CD14-positive monocyte (primary cell): ENCODE measurements around the gene RERE. TPM values are rescaled to one million over a fixed set of nuclear protein-coding genes. Genes with fewer than 3 reads are reported as not detected.

Experiments
- DNase-seq, 3 donors: peaks; one replicate each; pipeline ENCODE4 v3.0.0-alpha.2; 2011 to 2022
- H2AFZ ChIP-seq: 2 replicates; pipeline ENCODE4 v1.6.0; 2012; ENCODE audit warnings: mild to moderate bottlenecking, low read depth, low read length, inconsistent platforms; ENCODE audit not compliant: insufficient read depth, poor library complexity, severe bottlenecking
- H3K27ac ChIP-seq, 2 donors: 1 replicate in 1 of 2; 2 replicates in 1 of 2; pipeline ENCODE4 v1.5.1; 2012 to 2013; ENCODE audit warnings: low read length in 2 of 2, control low read depth in 1 of 2, inconsistent platforms in 1 of 2, low read depth in 1 of 2, mild to moderate bottlenecking in 1 of 2
- H3K27me3 ChIP-seq, 2 donors: one replicate each; pipeline versions ENCODE4 v1.6.0 to v1.6.1; 2011 to 2013; ENCODE audit warnings: low read length in 2 of 2; ENCODE audit not compliant: control insufficient read depth in 2 of 2, insufficient read depth in 2 of 2
- H3K36me3 ChIP-seq, 2 donors: replicated peaks in 1 of 2; 1 replicate in 1 of 2; 2 replicates in 1 of 2; pipeline versions ENCODE4 v1.5.1 to v1.6.1; 2012 to 2013; ENCODE audit warnings: low read length in 2 of 2, control low read depth in 1 of 2, inconsistent platforms in 1 of 2, mild to moderate bottlenecking in 1 of 2; ENCODE audit not compliant: insufficient read depth in 2 of 2, control insufficient read depth in 1 of 2
- H3K4me1 ChIP-seq, 2 donors: 1 replicate in 1 of 2; 2 replicates in 1 of 2; pipeline versions ENCODE4 v1.5.1 to v1.6.1; 2012 to 2013; ENCODE audit warnings: low read length in 2 of 2, control low read depth in 1 of 2, inconsistent platforms in 1 of 2, mild to moderate bottlenecking in 1 of 2, moderate library complexity in 1 of 2; ENCODE audit not compliant: insufficient read depth in 2 of 2, control insufficient read depth in 1 of 2
- H3K4me2 ChIP-seq: replicated peaks from 2 replicates; pipeline ENCODE3; 2012; ENCODE audit warnings: low read length, moderate library complexity, mild to moderate bottlenecking; ENCODE audit not compliant: poor library complexity, severe bottlenecking; ENCODE audit errors: extremely low read depth
- H3K4me3 ChIP-seq, 3 experiments: fragments of 200-600 bp in 1 of 3; sonication (generic) in 1 of 3; replicated peaks in 1 of 3; 1 replicate in 2 of 3; 2 replicates in 1 of 3; pipeline ENCODE4 v1.5.1; 2011 to 2013; ENCODE audit warnings: low read length in 3 of 3, mild to moderate bottlenecking in 3 of 3, control low read depth in 2 of 3, low read depth in 2 of 3, inconsistent platforms in 1 of 3, moderate library complexity in 1 of 3
- H3K79me2 ChIP-seq: 2 replicates; pipeline ENCODE4 v1.6.0; 2012; ENCODE audit warnings: mild to moderate bottlenecking, control low read depth, inconsistent platforms, low read length, moderate library complexity; ENCODE audit not compliant: insufficient read depth
- H3K9ac ChIP-seq: 2 replicates; pipeline ENCODE4 v1.6.0; 2017; ENCODE audit warnings: low read length, mild to moderate bottlenecking; ENCODE audit not compliant: insufficient read depth, poor library complexity, severe bottlenecking
- H3K9me3 ChIP-seq, 2 donors: replicated peaks in 1 of 2; 1 replicate in 1 of 2; 2 replicates in 1 of 2; pipeline versions ENCODE4 v1.5.1 to v1.6.1; 2012 to 2013; ENCODE audit warnings: low read length in 2 of 2, control low read depth in 1 of 2; ENCODE audit not compliant: control insufficient read depth in 1 of 2, insufficient read depth in 1 of 2
- H4K20me1 ChIP-seq: 2 replicates; pipeline ENCODE4 v1.6.0; 2012; ENCODE audit warnings: mild to moderate bottlenecking, low read length, control low read depth, moderate library complexity; ENCODE audit not compliant: insufficient read depth
- H3K27ac Mint-ChIP-seq, 7 donors: one replicate each; pipeline ENCODE4 v1.8.0; 2020; ENCODE audit warnings: mild to moderate bottlenecking in 7 of 7, mixed read lengths in 7 of 7, moderate library complexity in 6 of 7, inconsistent platforms in 2 of 7
- H3K27me3 Mint-ChIP-seq, 3 donors: one replicate each; pipeline ENCODE4 v1.8.0; 2021 to 2022; ENCODE audit warnings: low read depth in 3 of 3, mild to moderate bottlenecking in 3 of 3, mixed read lengths in 3 of 3, moderate library complexity in 3 of 3, inconsistent platforms in 1 of 3
- H3K36me3 Mint-ChIP-seq, 2 donors: one replicate each; pipeline ENCODE4 v1.8.0; 2020; ENCODE audit warnings: mixed read lengths in 2 of 2, inconsistent platforms in 1 of 2, mild to moderate bottlenecking in 1 of 2
- H3K4me1 Mint-ChIP-seq: one replicate; pipeline ENCODE4 v1.8.0; 2020; ENCODE audit warnings: mild to moderate bottlenecking, mixed read lengths
- H3K4me3 Mint-ChIP-seq, 2 donors: one replicate each; pipeline ENCODE4 v1.8.0; 2020; ENCODE audit warnings: mild to moderate bottlenecking in 2 of 2, mixed read lengths in 2 of 2, moderate library complexity in 1 of 2
- H3K9me3 Mint-ChIP-seq, 7 donors: one replicate each; pipeline ENCODE4 v1.8.0; 2020 to 2022; ENCODE audit warnings: mixed read lengths in 7 of 7, mild to moderate bottlenecking in 6 of 7, moderate library complexity in 6 of 7, inconsistent platforms in 2 of 7
- CTCF ChIP-seq: fragments of 200-600 bp; IDR thresholded peaks from one replicate; pipeline ENCODE4 v1.8.0; 2022; ENCODE audit warnings: antibody characterized with exemption, mild to moderate bottlenecking
- WGBS: methylation state at CpG from one replicate; pipeline ENCODE4 v1.1.5; 2013; ENCODE audit warnings: missing lambda C conversion rate; ENCODE audit not compliant: insufficient coverage; 5-methylcytosine and 5-hydroxymethylcytosine counted together
- intact Hi-C, 2 donors: fragments of 100-400 bp; cut with micrococcal nuclease; formaldehyde crosslinking; loops; one replicate each; pipeline versions ENCODE4 v1.15.0 to v1.15.1; 2023
- polyA plus RNA-seq, 3 donors: library from polyadenylated mRNA; depleted of rRNA in 1 of 3; unstranded in 2 of 3; stranded (reverse) in 1 of 3; fragments of 300-500 nt in 2 of 3; fragments of >200 nt in 1 of 3; fragmentation: Illumina TruSeq in 2 of 3; gene quantifications; 1 replicate in 2 of 3; 2 replicates in 1 of 3; pipeline ENCODE4 v1.2.3, GENCODE V29; 2012 to 2021

Gene RERE
- polyA plus RNA-seq, 3 donors: 1.2 to 19.4 (median 3.8) TPM

GRCh38 chr1:8338526-8339202 is 478.8 kb downstream of the RERE start:
- Histone ChIP-seq H3K4me3 (no peak overlapping the region), H3K9me3 (peaks cover 0 to 5% of the 10 kb centered on the region in 2 donors), H2AFZ (no peak overlapping the region), H3K27me3 (no peaks in the 10 kb centered on the region), H3K4me1 (no peaks in the 10 kb centered on the region), H3K9ac (no peak overlapping the region), H4K20me1 (no peaks in the 10 kb centered on the region), H3K4me2 (no peak overlapping the region), H3K36me3 (no peaks in the 10 kb centered on the region), H3K27ac (no peak overlapping the region), H3K79me2 (no peaks in the 10 kb centered on the region)
- Mint-ChIP-seq H3K27me3 (peaks cover 1 to 7% (median 4%) of the 10 kb centered on the region in 3 donors), H3K4me1 (no peaks in the 10 kb centered on the region), H3K36me3 (no peaks in the 10 kb centered on the region), H3K4me3 (no peak overlapping the region), H3K9me3 (peaks cover 6 to 12% (median 7%) of the 10 kb centered on the region in 7 donors), H3K27ac (no peak overlapping the region)
- no peak for DNase-seq
- TF ChIP-seq CTCF: no peak
- WGBS: 93% methylated on average over 18 of the region's 26 CpGs
- intact Hi-C loops: no loop called here

GRCh38 chr1:8337776-8338525 is 479.5 kb downstream of the RERE start:
- no peak for DNase-seq
- H3K4me1 Mint-ChIP-seq: no peaks in the 10 kb centered on the region
- TF ChIP-seq CTCF: no peak
- Histone ChIP-seq H3K79me2 (no peaks in the 10 kb centered on the region), H4K20me1 (no peaks in the 10 kb centered on the region), H2AFZ (no peak overlapping the region), H3K36me3 (no peaks in the 10 kb centered on the region), H3K27me3 (no peaks in the 10 kb centered on the region), H3K4me2 (no peak overlapping the region), H3K4me3 (no peak overlapping the region), H3K9me3 (peaks cover 0 to 5% of the 10 kb centered on the region in 2 donors), H3K27ac (no peak overlapping the region), H3K4me1 (no peaks in the 10 kb centered on the region), H3K9ac (no peak overlapping the region)
- no peak overlapping the region for H3K4me3 Mint-ChIP-seq
- peaks cover 5 to 12% (median 7%) of the 10 kb centered on the region in 7 donors for H3K9me3 Mint-ChIP-seq
- H3K36me3 Mint-ChIP-seq: no peaks in the 10 kb centered on the region
- 98% methylated on average over 19 of the region's 25 CpGs for WGBS
- no peak overlapping the region for H3K27ac Mint-ChIP-seq
- peaks cover 1 to 5% (median 4%) of the 10 kb centered on the region in 3 donors for H3K27me3 Mint-ChIP-seq
- intact Hi-C loops: no loop called here
